Smooth muscle cell (in vitro differentiated cells): Measurements from ENCODE around the gene IFT74. TPM values are rescaled to one million over a fixed set of nuclear protein-coding genes. Genes with fewer than 3 reads are reported as not detected.

Source experiments
- DNase-seq: peaks from one replicate; lab custom pipeline; 2025; ENCODE audit not compliant: unreplicated experiment; lab: John Stamatoyannopoulos, UW
- H2AFZ ChIP-seq: fragments of 200-600 bp; sonication (generic); 2 replicates; pipeline ENCODE4 v1.6.0; 2016; ENCODE audit warnings: antibody characterized with exemption, low read depth, mild to moderate bottlenecking
- H3F3A ChIP-seq: fragments of 200-600 bp; sonication (generic); 2 replicates; pipeline ENCODE4 v1.6.0; 2017; ENCODE audit warnings: antibody characterized with exemption, low read depth
- H3K27ac ChIP-seq: fragments of 200-600 bp; sonication (generic); 2 replicates; pipeline ENCODE4 v1.5.1; 2016; ENCODE audit warnings: low read depth, mild to moderate bottlenecking
- H3K27me3 ChIP-seq: fragments of 200-600 bp; sonication (generic); 2 replicates; pipeline ENCODE4 v1.6.1; 2016; ENCODE audit warnings: low read depth, mild to moderate bottlenecking
- H3K36me3 ChIP-seq: fragments of 200-600 bp; sonication (generic); 2 replicates; pipeline ENCODE4 v1.5.1; 2016; ENCODE audit warnings: low read depth
- H3K4me1 ChIP-seq: fragments of 200-600 bp; sonication (generic); 2 replicates; pipeline ENCODE4 v1.5.1; 2016; ENCODE audit warnings: low read depth
- H3K4me2 ChIP-seq: fragments of 200-600 bp; sonication (generic); 2 replicates; pipeline ENCODE4 v1.6.0; 2016; ENCODE audit warnings: mild to moderate bottlenecking
- H3K4me3 ChIP-seq: fragments of 200-600 bp; sonication (generic); 2 replicates; pipeline ENCODE4 v1.5.1; 2016; ENCODE audit warnings: mild to moderate bottlenecking
- H3K79me2 ChIP-seq: fragments of 200-600 bp; sonication (generic); 2 replicates; pipeline ENCODE4 v1.6.0; 2016; ENCODE audit warnings: low read depth, mild to moderate bottlenecking
- H3K9ac ChIP-seq: fragments of 200-600 bp; sonication (generic); 2 replicates; pipeline ENCODE4 v1.6.0; 2016; ENCODE audit warnings: low read depth
- H3K9me3 ChIP-seq: fragments of 200-600 bp; sonication (generic); replicated peaks from 2 replicates; pipeline ENCODE4 v1.5.1; 2016; ENCODE audit warnings: low read depth
- H4K20me1 ChIP-seq: fragments of 200-600 bp; sonication (generic); 2 replicates; pipeline ENCODE4 v1.6.0; 2016; ENCODE audit warnings: low read depth
- WGBS: methylation state at CpG from one replicate; pipeline ENCODE4 v1.1.7; 2016; ENCODE audit warnings: low lambda C conversion rate; 5-methylcytosine and 5-hydroxymethylcytosine counted together
- polyA plus RNA-seq: library from polyadenylated mRNA; unstranded; fragments of >200 nt; fragmentation: Nextera tagmentation; extraction: Ambion mirVana; gene quantifications from 2 replicates; pipeline ENCODE4 v1.2.1, GENCODE V29; 2016
- total RNA-seq: library from RNA; depleted of rRNA; stranded (reverse); fragments of >200 nt; gene quantifications from 2 replicates; pipeline ENCODE4 v1.2.3, GENCODE V29; 2014
- TF ChIP-seq, protein P1 (sequence below): fragments of 200-600 bp; sonication (generic); IDR thresholded peaks from 2 replicates; pipeline ENCODE4 v1.5.1; 2017; ENCODE audit warnings: borderline replicate concordance, mild to moderate bottlenecking, antibody characterized with exemption; ENCODE audit not compliant: insufficient read depth, poor library complexity, severe bottlenecking

IFT74 gene
- total and polyA plus RNA-seq, 2 experiments from 2014 or later, result 10.9 to 12.5 TPM

DNA sequence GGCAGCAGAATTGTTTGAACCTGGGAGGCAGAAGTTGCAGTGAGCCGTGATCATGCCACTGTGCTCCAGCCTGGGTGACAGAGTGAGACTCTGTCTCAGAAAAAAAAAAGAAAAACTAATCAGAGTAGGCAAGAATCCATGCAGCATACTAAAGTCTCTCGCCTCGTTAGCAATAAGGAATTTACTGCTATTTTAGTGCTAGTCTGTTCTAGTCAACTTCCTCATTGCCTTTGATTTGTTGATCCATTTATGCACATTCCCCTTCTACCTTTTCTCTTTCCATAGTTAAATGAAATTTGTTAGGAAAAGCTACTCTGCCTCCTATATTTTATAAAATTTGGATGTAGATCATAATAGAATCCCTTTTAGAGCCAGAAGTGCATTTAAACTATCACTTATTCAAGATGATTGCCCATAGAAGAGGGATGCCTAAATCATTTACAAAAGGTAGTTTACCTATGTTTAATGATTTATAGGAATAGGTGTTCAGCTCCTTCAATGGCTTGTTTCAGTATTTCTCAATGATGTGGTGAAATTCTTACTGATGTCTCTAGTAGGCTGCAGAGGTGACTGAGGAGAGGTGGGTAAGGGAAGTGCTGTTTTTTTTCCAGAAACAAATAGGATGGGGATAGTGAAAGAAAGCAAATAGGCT lies 47.3 kb downstream of the IFT74 start:
- H3K27ac ChIP-seq, result no peak overlapping the region

DNA sequence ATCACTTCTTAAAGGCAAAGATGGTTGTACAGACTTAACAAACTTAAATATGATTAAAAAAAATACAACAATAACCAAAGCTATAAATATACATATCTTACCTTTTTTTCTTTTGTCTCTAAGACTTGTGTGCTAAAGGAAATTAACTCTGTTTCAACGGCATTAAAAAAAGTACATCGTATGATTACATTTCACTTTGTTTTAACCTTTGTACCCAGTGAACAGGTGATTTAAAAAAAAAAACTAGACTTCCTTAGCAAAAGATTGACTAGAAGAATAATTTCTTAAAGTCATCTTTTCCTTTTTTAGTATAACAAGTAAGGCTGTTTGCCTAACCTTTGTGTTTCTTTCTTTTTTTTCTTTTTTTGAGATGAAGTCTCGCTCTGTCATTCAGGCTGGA lies 49.3 kb downstream of the IFT74 start, which contains the start of gene LRRC19:
Gene LRRC19, minus strand, starts transcription at position 182 of the 400 bp plus-strand sequence. CDS start 5,978 bp downstream, outside the sequence.
- no peak within 1 kb of the TSS for H2AFZ ChIP-seq
- H4K20me1 ChIP-seq, result no peaks in the 10 kb centered on the region
- no peak for DNase-seq
- no peak within 1 kb of the TSS for H3K4me2 ChIP-seq
- H3K4me3 ChIP-seq, result peak within 1 kb of the TSS; percentile 39
- no peak within 1 kb of the TSS for H3K9ac ChIP-seq
- TF ChIP-seq, protein P1, sequence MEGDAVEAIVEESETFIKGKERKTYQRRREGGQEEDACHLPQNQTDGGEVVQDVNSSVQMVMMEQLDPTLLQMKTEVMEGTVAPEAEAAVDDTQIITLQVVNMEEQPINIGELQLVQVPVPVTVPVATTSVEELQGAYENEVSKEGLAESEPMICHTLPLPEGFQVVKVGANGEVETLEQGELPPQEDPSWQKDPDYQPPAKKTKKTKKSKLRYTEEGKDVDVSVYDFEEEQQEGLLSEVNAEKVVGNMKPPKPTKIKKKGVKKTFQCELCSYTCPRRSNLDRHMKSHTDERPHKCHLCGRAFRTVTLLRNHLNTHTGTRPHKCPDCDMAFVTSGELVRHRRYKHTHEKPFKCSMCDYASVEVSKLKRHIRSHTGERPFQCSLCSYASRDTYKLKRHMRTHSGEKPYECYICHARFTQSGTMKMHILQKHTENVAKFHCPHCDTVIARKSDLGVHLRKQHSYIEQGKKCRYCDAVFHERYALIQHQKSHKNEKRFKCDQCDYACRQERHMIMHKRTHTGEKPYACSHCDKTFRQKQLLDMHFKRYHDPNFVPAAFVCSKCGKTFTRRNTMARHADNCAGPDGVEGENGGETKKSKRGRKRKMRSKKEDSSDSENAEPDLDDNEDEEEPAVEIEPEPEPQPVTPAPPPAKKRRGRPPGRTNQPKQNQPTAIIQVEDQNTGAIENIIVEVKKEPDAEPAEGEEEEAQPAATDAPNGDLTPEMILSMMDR, result no peak
- 91% methylated on average over 3 of the region's 3 CpGs for WGBS
- no peaks in the 10 kb centered on the region for H3F3A ChIP-seq
- H3K79me2 ChIP-seq, result no peaks in the 10 kb centered on the region
- H3K27me3 ChIP-seq, result no peaks in the 10 kb centered on the region
- no peaks in the 10 kb centered on the region for H3K36me3 ChIP-seq
- H3K9me3 ChIP-seq, result no peaks in the 10 kb centered on the region
- H3K27ac ChIP-seq, result no peak within 1 kb of the TSS
- no peaks in the 10 kb centered on the region for H3K4me1 ChIP-seq

More for the DNA sequence above, 47.3 kb downstream of the IFT74 start:
- 90% methylated on average over 3 of the region's 3 CpGs for WGBS
- H3K79me2 ChIP-seq, result no peaks in the 10 kb centered on the region
- H3F3A ChIP-seq, result no peaks in the 10 kb centered on the region
- no peaks in the 10 kb centered on the region for H4K20me1 ChIP-seq
- no peaks in the 10 kb centered on the region for H3K36me3 ChIP-seq
- H2AFZ ChIP-seq, result no peak overlapping the region
- no peak overlapping the region for H3K4me2 ChIP-seq
- H3K4me3 ChIP-seq, result peak overlapping the region; percentile 39
- H3K9ac ChIP-seq, result no peak overlapping the region
- no peaks in the 10 kb centered on the region for H3K9me3 ChIP-seq
- no peaks in the 10 kb centered on the region for H3K27me3 ChIP-seq
- H3K4me1 ChIP-seq, result no peaks in the 10 kb centered on the region
- DNase-seq, result no peak
- TF ChIP-seq, protein P1, result no peak

DNA sequence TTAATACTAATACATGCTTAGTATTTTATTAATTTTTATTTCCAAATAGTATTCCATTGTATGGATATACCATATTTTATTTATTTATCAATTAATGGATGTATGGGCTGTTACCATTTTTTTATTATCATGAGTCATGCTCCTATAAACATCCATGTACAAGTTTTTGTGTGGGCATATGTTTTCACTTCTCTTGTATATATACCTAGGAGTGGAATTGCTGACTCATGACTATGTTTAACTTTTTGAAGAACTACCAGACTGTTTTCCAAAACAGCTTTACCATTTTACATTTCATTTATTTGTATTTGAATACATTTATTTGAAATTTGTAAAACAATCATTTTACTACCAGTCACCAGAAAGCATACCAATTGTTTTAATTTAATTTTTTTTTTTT lies 63.4 kb downstream of the IFT74 start:
- Histone ChIP-seq H3K36me3 (peaks cover 6% of the 10 kb centered on the region), H3K27me3 (no peaks in the 10 kb centered on the region), H2AFZ (no peak overlapping the region), H3K9ac (no peak overlapping the region), H3K4me2 (no peak overlapping the region), H3K79me2 (no peaks in the 10 kb centered on the region), H3K4me1 (no peaks in the 10 kb centered on the region), H4K20me1 (no peaks in the 10 kb centered on the region), H3K4me3 (no peak overlapping the region), H3K9me3 (no peaks in the 10 kb centered on the region), H3F3A (no peaks in the 10 kb centered on the region), H3K27ac (no peak overlapping the region)
- DNase-seq, result no peak
- TF ChIP-seq, protein P1, result no peak

GRCh38 chr9:27022920-27023319 lies 66.7 kb downstream of the IFT74 start:
- H3K79me2 ChIP-seq, result no peaks in the 10 kb centered on the region
- no peaks in the 10 kb centered on the region for H3K9me3 ChIP-seq
- no peak overlapping the region for H3K9ac ChIP-seq

More at GRCh38 chr9:27022920-27023319, 66.7 kb downstream of the IFT74 start:
- Histone ChIP-seq H3K4me3 (no peak overlapping the region), H4K20me1 (no peaks in the 10 kb centered on the region), H3K27ac (no peak overlapping the region), H3K4me1 (no peaks in the 10 kb centered on the region), H2AFZ (no peak overlapping the region), H3K4me2 (no peak overlapping the region), H3K27me3 (no peaks in the 10 kb centered on the region), H3F3A (no peaks in the 10 kb centered on the region), H3K36me3 (no peaks in the 10 kb centered on the region)
- no peak for DNase-seq
- over 99% methylated on average over 5 of the region's 5 CpGs for WGBS
- TF ChIP-seq, protein P1, result no peak
